Measurements from ENCODE around the gene CABP7. TPM values are rescaled to one million over a fixed set of nuclear protein-coding genes. Genes with fewer than 3 reads are reported as not detected.

The CABP7 gene
- total RNA-seq, 4 donors from 2014 or later = 0.13 TPM; not detected in 3

- H3K27me3 ChIP-seq = no peaks in the 10 kb centered on the region
- intact Hi-C loops (cut with DNase I) = no loop called here
- DNase-seq = no peak
- peak overlapping the region; percentile 6 to 57 (median 45) for H3K27ac ChIP-seq
- peaks cover 6 to 29% (median 9%) of the 10 kb centered on the region in 3 donors for H3K36me3 ChIP-seq
- peaks cover 7 to 36% (median 8%) of the 10 kb centered on the region in 3 donors for H3K4me1 ChIP-seq
- TF ChIP-seq POLR2A (IDR thresholded peaks at IDR 0.05) (no peak), CTCF (IDR thresholded peaks at IDR 0.05) (no peak)
- H3K4me3 ChIP-seq = no peak overlapping the region
- WGBS, 2 donors = 19 to 48% methylated on average over 2 of the region's 2 CpGs
- H3K9me3 ChIP-seq = no peaks in the 10 kb centered on the region
Measured at GRCh38 chr22:29773233-29773632, 53.4 kb downstream of the CABP7 start.

- no peaks in the 10 kb centered on the region for H3K9me3 ChIP-seq
- no peak for DNase-seq
- no peak for TF ChIP-seq CTCF (IDR thresholded peaks at IDR 0.05)
- TF ChIP-seq POLR2A (IDR thresholded peaks at IDR 0.05) = no peak
- H3K4me1 ChIP-seq = peaks cover 28 to 71% (median 39%) of the 10 kb centered on the region in 3 donors
- H3K4me3 ChIP-seq = no peak overlapping the region
- peak overlapping the region in 3 of 4 donors; percentile 49 to 80 (median 79) for H3K27ac ChIP-seq
- no peaks in the 10 kb centered on the region for H3K27me3 ChIP-seq
- intact Hi-C loops (cut with DNase I) = no loop called here
- H3K36me3 ChIP-seq = no peaks in the 10 kb centered on the region
- 73 to 98% methylated on average over 2 to 5 of the region's 5 CpGs for WGBS, 2 donors
Measured at GRCh38 chr22:29780220-29780619, 60.4 kb downstream of the CABP7 start.

- Histone ChIP-seq H3K4me3 (no peak overlapping the region), H3K36me3 (no peaks in the 10 kb centered on the region), H3K27ac (peak overlapping the region; percentile 49 to 80 (median 75)), H3K9me3 (no peaks in the 10 kb centered on the region), H3K4me1 (peaks cover 30 to 75% (median 40%) of the 10 kb centered on the region in 3 donors), H3K27me3 (no peaks in the 10 kb centered on the region)
- DNase-seq = no peak
- intact Hi-C loops (cut with DNase I) = no loop called here
- 28 to 35% methylated on average over 8 of the region's 8 CpGs for WGBS, 2 donors
- TF ChIP-seq CTCF (IDR thresholded peaks at IDR 0.05) = no peak
- TF ChIP-seq POLR2A (IDR thresholded peaks at IDR 0.05) = no peak
Measured at GRCh38 chr22:29780748-29781676, 61.2 kb downstream of the CABP7 start.

Small RNA genes within 50 kb of the gene (small RNA-seq; reads per million reads assigned to genes)
- gene AC004882.2 (0 reads per million in 4 donors), gene RF00019 (0 reads per million in 4 donors)

Other genes starting within 250 kb of the CABP7 start
- gene NEFH, start 239.8 kb upstream of the CABP7 start, total RNA-seq = under 1 TPM in 2 of 4 donors, not detected in 2; 0.44 to 0.95 TPM
- 10 to 100 TPM; 17.5 to 32.0 (median 25.6) TPM for gene THOC5, start 166.2 kb upstream of the CABP7 start, total RNA-seq
- gene NIPSNAP1, start 138.9 kb upstream of the CABP7 start, total RNA-seq = 10 to 100 TPM; 10.5 to 34.9 (median 19.5) TPM
- 10 to 100 TPM; 25.8 to 45.3 (median 34.1) TPM for gene NF2, start 116.4 kb upstream of the CABP7 start, total RNA-seq
- 10 to 100 TPM; 10.1 to 43.8 (median 18.1) TPM for gene ZMAT5, start 47.0 kb downstream of the CABP7 start, total RNA-seq
- 10 to 100 TPM; 50.7 to 94.8 (median 65.0) TPM for gene UQCR10, start 47.4 kb downstream of the CABP7 start, total RNA-seq
- 10 to 100 TPM; 47.5 to 99.7 (median 57.8) TPM for gene ASCC2, start 118.3 kb downstream of the CABP7 start, total RNA-seq
- gene MTMR3, start 163.2 kb downstream of the CABP7 start, total RNA-seq = 10 to 100 TPM; 34.9 to 63.1 (median 38.4) TPM